IPS-11a (cell line): Measurements from ENCODE around the gene OBI1.

Source experiments
- H3K4me3 ChIP-seq: one replicate; pipeline ENCODE4 v1.5.1; 2013; ENCODE audit warnings: low read depth, low read length, control low read depth

Gene OBI1

DNA sequence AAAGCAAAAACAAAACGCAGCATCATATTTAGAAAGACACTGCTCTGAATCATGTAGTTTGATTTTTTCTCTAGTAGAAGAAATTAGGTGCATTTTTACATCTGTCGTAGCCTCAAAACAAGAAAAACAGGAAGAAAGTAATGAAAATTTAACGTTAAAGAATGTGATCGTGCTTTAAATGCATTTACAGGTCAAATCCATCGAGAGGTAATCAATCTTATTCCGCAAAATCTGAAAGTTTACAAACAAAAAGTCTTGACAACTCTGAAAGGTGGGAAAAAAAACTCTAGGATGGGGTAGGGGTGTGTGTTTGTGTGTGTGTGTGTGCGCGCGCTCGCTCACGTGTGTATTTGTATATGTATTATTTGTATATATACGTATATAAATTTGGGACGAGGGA lies 65.8 kb downstream of the OBI1 start:
- no peak overlapping the region for H3K4me3 ChIP-seq

DNA sequence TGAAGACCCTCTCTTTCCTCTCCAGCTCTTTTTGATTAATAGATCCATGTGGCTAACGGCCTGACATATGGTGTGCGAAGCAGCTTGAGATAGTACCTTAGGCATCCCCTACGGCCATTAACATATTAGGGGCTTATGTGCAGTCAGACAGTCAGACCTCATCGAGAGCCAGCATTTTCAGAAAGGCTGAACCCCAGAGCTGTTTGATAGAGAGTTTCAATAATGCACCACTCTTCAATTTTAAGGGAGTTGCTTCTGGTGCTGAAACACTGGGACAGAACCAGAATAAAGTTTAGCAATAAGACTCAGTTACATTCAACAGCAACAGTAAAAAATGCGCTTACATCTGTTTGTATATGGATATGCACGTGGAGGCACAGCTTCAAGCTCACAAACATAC lies 66.4 kb downstream of the OBI1 start:
- no peak overlapping the region for H3K4me3 ChIP-seq

DNA sequence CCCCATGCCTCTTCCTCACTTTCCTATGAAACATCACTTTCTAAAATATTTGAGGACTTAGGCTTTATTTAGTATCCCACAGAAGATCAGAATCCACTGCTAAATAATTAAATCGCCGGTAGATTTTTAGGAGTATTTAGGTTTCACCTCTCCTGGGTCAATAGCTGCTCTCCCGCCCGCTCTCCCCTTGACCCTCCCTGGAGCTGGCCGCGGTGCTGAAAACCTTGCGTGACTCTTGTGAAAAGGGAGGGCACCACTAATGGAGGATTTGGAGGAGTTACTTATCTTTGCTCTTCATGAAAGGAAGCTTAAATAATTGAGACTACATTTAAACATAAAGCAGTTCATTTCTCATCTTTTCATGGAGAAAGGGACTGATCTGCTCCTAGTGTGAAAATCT lies 69.7 kb downstream of the OBI1 start:
- H3K4me3 ChIP-seq, result no peak overlapping the region

DNA sequence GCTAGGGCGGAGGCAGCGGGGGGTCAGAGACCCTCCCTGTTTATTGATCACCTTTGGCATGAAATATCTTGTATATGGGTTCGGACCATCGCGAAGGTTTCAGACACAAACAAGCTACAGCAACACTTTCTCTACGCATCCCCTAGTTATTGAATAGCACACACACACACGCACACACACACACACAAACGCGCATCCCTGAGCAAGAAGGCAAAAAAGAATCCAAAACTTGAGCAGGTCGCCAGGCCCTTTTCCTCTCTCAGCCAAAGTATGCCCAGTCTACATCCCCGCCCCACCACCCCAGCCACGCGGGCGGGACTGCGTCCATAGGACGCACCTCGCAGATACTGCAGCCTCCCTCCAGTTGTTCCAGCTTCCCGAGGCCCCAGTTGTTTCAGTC lies 71.6 kb downstream of the OBI1 start:
- H3K4me3 ChIP-seq, result no peak overlapping the region

GRCh38 chr13:78586706-78587105 lies 72.2 kb downstream of the OBI1 start:
- H3K4me3 ChIP-seq, result no peak overlapping the region

- H3K4me3 ChIP-seq, result no peak overlapping the region
Observed at GRCh38 chr13:78576261-78576660, 82.7 kb downstream of the OBI1 start.

DNA sequence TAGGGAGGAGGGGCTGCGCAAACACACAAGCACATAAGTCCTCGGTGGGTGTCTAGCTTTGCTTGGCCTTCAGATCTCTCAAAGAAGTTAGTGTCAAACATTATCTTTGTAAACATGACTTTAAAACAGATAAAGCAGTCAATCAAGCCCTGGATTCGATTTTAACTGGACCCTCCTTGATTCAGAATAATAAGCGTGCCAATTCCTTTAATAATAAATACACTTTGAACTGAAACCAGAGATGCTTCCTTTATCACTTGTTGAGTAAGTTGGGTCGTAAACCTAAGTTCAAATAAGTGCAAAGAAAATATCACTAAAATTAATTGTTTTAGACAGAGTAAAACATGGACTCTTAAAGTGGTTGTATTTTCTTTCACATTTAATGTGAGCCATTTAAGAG lies 86.5 kb downstream of the OBI1 start:
- H3K4me3 ChIP-seq, result no peak overlapping the region

- no peak overlapping the region for H3K4me3 ChIP-seq
Observed at GRCh38 chr13:78569029-78569428, 89.9 kb downstream of the OBI1 start.

DNA sequence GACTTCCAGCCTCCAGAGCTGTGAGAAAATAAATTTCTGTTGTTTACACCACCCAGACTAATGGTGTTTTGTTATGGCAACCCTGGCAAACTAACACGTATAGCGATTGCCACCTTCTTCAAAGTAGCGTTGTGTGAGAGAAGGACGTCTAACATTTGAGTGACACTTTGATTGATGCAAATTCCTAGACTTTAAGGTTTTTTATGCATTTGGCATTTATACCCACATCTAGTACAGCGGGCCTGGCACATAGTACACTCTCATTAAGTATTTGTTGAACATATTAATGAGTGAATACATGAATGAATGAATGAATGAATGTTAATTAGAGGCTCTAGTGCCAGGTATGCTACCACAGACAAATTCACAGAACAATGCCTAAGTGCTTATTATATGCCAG lies 92.3 kb downstream of the OBI1 start:
- H3K4me3 ChIP-seq, result no peak overlapping the region
